Mucosa of descending colon (tissue), 3 donors: ENCODE measurements around the gene EDARADD. TPM values are rescaled to one million over a fixed set of nuclear protein-coding genes. Genes with fewer than 3 reads are reported as not detected.

Experiments
- ATAC-seq: fragments of 200-7000 bp; cut with Tn5 transposase; one replicate; pipeline ENCODE4 v1.9.1; 2020; ENCODE audit warnings: mild to moderate bottlenecking, moderate library complexity
- DNase-seq, 3 donors: peaks; one replicate each; pipeline ENCODE4 v3.0.0-alpha.2; 2020
- H3K36me3 ChIP-seq: fragments of 200-600 bp; one replicate; pipeline ENCODE4 v1.8.0; 2021; ENCODE audit warnings: low read depth, mild to moderate bottlenecking
- H3K4me1 ChIP-seq: fragments of 200-600 bp; one replicate; pipeline ENCODE4 v1.8.0; 2021; ENCODE audit warnings: low read depth, mild to moderate bottlenecking
- H3K4me3 ChIP-seq: fragments of 200-600 bp; one replicate; pipeline ENCODE4 v1.8.0; 2021; ENCODE audit warnings: mild to moderate bottlenecking
- H3K9me3 ChIP-seq: fragments of 200-600 bp; one replicate; pipeline ENCODE4 v1.8.0; 2021; ENCODE audit warnings: mild to moderate bottlenecking
- CTCF ChIP-seq: fragments of 200-600 bp; IDR thresholded peaks from one replicate; pipeline ENCODE4 v1.8.0; 2022; ENCODE audit warnings: antibody characterized with exemption, mild to moderate bottlenecking
- intact Hi-C, 2 donors: fragments of 100-400 bp; cut with DNase I in 1 of 2; cut with micrococcal nuclease in 1 of 2; formaldehyde crosslinking; loops; one replicate each; pipeline versions ENCODE4 v1.11.0 to v1.11.1; 2022; cut with DNase I, micrococcal nuclease
- total RNA-seq, 3 donors: library from RNA; stranded (reverse); fragmentation: NEBNext Ultra II Directional in 2 of 3; extraction: Animal tissue kit (Norgen Biotek cat#: 25700) in 2 of 3; gene quantifications; one replicate each; pipeline versions ENCODE4 v1.2.1 to v1.2.4, GENCODE V29; 2021 to 2023
- donor health status: DM: no; HTN: no; CAD: no; lungs with moderate emphysema.
- donor health status: DM: no; HTN: no; CAD: no.
- donor health status: DM: no; HTN: yes; CAD: no.

The EDARADD gene
- total RNA-seq, 3 donors from 2014 or later = 0.16 to 0.48 TPM; not detected in 1

GRCh38 chr1:236530286-236530685, 136.2 kb downstream of the EDARADD start:
- intact Hi-C loops = no loop called here
- Histone ChIP-seq H3K4me1 (peaks cover 11% of the 10 kb centered on the region), H3K4me3 (no peak overlapping the region), H3K9me3 (no peaks in the 10 kb centered on the region), H3K36me3 (no peaks in the 10 kb centered on the region)
- no peak for TF ChIP-seq CTCF
- ATAC-seq (no peak), DNase-seq (no peak)

GRCh38 chr1:236530959-236531358, 136.9 kb downstream of the EDARADD start:
- Histone ChIP-seq H3K9me3 (no peaks in the 10 kb centered on the region), H3K4me1 (peaks cover 11% of the 10 kb centered on the region), H3K36me3 (no peaks in the 10 kb centered on the region), H3K4me3 (no peak overlapping the region)
- ATAC-seq = no peak
- intact Hi-C loops = no loop called here
- no peak for TF ChIP-seq CTCF
- DNase-seq = no peak

- H3K9me3 ChIP-seq = no peaks in the 10 kb centered on the region
- H3K4me3 ChIP-seq = no peak overlapping the region
- TF ChIP-seq CTCF = no peak
- DNase-seq = no peak
- no peak for ATAC-seq
- H3K4me1 ChIP-seq = peaks cover 13% of the 10 kb centered on the region
- no peaks in the 10 kb centered on the region for H3K36me3 ChIP-seq
- intact Hi-C loops = no loop called here
Measured at GRCh38 chr1:236532850-236533249, 138.8 kb downstream of the EDARADD start.

- H3K9me3 ChIP-seq = no peaks in the 10 kb centered on the region
- no peaks in the 10 kb centered on the region for H3K36me3 ChIP-seq
- no peak overlapping the region for H3K4me3 ChIP-seq
- no peak for TF ChIP-seq CTCF
- ATAC-seq (no peak), DNase-seq (no peak)
- intact Hi-C loops = no loop called here
- peaks cover 13% of the 10 kb centered on the region for H3K4me1 ChIP-seq
Measured at GRCh38 chr1:236534151-236534651, 140.1 kb downstream of the EDARADD start.

Other genes starting within 250 kb of the EDARADD start
- 1 to 10 TPM; 1.6 to 8.4 (median 3.0) TPM for gene ERO1B, start 112.3 kb upstream of the EDARADD start, total RNA-seq
- 10 to 100 TPM; 55.3 to 74.3 (median 56.4) TPM for gene LGALS8, start 129.7 kb downstream of the EDARADD start, total RNA-seq
- 10 to 100 TPM; 22.0 to 27.2 (median 22.9) TPM for gene HEATR1, start 210.2 kb downstream of the EDARADD start, total RNA-seq